Measurements from ENCODE around the gene LRRK1. TPM values are rescaled to one million over a fixed set of nuclear protein-coding genes. Genes with fewer than 3 reads are reported as not detected.
A peak's percentile ranks its signal among the peaks of the same experiment; 100 is the strongest.

LRRK1 gene
- polyA plus RNA-seq, 2 of the 4 experiments (the other 2 are of a cell fraction) = 12.2 to 17.7 TPM

DNA sequence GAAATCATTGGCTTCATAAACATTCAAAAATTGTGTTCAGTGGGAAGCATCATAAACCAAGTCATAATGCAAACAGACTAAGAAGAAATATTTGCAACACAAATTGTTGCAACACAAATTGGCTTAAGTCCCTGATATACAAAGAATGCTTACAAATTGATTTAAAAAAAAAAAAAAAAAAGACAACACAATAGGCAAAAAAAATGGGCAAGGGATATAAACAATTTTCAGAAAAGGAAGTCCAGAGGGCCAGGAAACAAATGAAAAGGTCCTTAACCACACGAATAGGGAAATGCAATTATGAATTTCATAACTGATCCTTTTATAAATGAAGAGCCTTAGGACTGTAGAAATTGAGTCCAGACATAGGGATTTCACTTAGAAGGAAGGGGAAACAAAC is 98.9 kb downstream of the LRRK1 start:
- ATAC-seq (no peak), DNase-seq (ENCODE audit: low read depth in 1 of 2, low spot score in 1 of 2) (no peak), FAIRE-seq (no peak)
- Histone ChIP-seq H3K4me3 (no peak overlapping the region), H3K27ac (no peak overlapping the region), H3K9me3 (no peaks in the 10 kb centered on the region), H3K4me1 (no peaks in the 10 kb centered on the region), H3K4me2 (no peak overlapping the region)
- TF ChIP-seq, protein P1, sequence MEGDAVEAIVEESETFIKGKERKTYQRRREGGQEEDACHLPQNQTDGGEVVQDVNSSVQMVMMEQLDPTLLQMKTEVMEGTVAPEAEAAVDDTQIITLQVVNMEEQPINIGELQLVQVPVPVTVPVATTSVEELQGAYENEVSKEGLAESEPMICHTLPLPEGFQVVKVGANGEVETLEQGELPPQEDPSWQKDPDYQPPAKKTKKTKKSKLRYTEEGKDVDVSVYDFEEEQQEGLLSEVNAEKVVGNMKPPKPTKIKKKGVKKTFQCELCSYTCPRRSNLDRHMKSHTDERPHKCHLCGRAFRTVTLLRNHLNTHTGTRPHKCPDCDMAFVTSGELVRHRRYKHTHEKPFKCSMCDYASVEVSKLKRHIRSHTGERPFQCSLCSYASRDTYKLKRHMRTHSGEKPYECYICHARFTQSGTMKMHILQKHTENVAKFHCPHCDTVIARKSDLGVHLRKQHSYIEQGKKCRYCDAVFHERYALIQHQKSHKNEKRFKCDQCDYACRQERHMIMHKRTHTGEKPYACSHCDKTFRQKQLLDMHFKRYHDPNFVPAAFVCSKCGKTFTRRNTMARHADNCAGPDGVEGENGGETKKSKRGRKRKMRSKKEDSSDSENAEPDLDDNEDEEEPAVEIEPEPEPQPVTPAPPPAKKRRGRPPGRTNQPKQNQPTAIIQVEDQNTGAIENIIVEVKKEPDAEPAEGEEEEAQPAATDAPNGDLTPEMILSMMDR (IDR thresholded peaks at IDR 0.05) = no peak
- TF ChIP-seq CEBPB (IDR thresholded peaks at IDR 0.05) = 0 out of 4 replicates have a peak, but pooled peaks of 1 of the 2 experiments have one; percentile 6
- POLR2A ChIA-PET = no interaction called here
- CTCF ChIA-PET = interaction anchor here (0.6 to 6.9 kb wide), 4 partner anchors 8 to 391 kb away, joined by 3 to 132 read pairs (median 4); no protein-coding TSS in a partner anchor
- 87% methylated on average over 1 of the region's 1 CpG for WGBS (ENCODE audit: missing lambda C conversion rate)

DNA sequence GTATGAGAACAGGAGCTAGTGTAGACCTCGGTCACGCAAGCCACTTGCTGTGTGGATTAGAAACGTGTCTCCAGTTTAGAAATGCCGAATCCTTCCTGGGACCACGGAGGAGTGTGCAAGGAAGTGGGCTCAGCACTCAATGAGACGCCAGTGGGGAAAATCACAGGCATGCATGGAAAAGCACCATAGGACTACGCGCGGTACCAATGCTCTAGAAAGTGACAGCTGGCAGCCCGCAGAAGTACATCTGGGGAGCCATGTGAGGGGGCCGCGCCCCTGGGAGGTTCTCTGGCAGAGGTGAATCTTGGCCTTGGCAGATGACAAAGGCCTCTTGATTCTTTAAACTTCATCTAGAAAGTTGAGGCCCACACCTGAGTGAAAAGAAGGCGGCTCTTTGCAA is 99.3 kb downstream of the LRRK1 start:
- ChIA-PET CTCF (interaction anchor here (0.6 to 6.9 kb wide), 11 partner anchors 9 to 391 kb away, joined by 3 to 132 read pairs (median 3); no protein-coding TSS in a partner anchor), POLR2A (no interaction called here)
- no peak overlapping the region for H3K27ac ChIP-seq
- no peak for ATAC-seq
- no peak overlapping the region for H3K4me3 ChIP-seq
- no peak overlapping the region for H3K4me2 ChIP-seq
- H3K9me3 ChIP-seq = no peaks in the 10 kb centered on the region
- DNase-seq (ENCODE audit: low read depth in 1 of 2, low spot score in 1 of 2) = no peak
- FAIRE-seq = no peak
- no peaks in the 10 kb centered on the region for H3K4me1 ChIP-seq
- WGBS (ENCODE audit: missing lambda C conversion rate) = 87% methylated on average over 13 of the region's 13 CpGs
- TF ChIP-seq ZFP36 (IDR thresholded peaks at IDR 0.05; ENCODE audit: borderline replicate concordance, partially characterized antibody) = no peak
- TF ChIP-seq, protein P2, sequence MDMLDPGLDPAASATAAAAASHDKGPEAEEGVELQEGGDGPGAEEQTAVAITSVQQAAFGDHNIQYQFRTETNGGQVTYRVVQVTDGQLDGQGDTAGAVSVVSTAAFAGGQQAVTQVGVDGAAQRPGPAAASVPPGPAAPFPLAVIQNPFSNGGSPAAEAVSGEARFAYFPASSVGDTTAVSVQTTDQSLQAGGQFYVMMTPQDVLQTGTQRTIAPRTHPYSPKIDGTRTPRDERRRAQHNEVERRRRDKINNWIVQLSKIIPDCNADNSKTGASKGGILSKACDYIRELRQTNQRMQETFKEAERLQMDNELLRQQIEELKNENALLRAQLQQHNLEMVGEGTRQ (IDR thresholded peaks at IDR 0.05) = no peak
- TF ChIP-seq NFE2L2 (conservative IDR thresholded peaks at IDR 0.05; ENCODE audit: low read length) = no peak
- TF ChIP-seq ZNF302 (CRISPR knock-in tag; IDR thresholded peaks at IDR 0.05) = no peak

DNA sequence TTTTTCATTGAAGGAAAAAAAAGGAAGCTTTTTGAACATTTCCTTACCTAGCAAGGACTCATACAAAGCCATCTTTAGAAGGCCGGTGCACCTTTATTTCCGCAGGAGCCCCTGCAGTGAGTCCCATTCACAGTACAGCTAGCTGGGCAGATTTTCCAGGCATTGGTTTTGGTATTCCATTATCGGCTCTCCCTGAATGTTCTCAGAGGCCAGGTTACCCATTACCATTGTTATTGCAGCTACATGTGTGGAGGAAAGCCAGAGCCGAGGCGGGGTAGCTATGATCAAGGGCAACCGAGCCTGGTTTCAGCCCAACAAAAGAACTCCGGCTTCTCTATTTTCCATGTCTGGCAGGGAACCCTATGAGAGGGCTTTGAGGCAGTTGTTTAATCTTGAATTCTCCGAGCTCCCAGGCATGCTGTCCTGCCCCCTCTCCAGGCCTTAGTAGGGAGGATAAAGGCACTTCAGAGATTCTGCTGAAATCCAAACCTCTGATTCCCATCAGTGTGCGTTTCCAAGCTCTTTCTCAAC is 100.3 kb downstream of the LRRK1 start:
- no peaks in the 10 kb centered on the region for H3K9me3 ChIP-seq
- no peak overlapping the region for H3K27ac ChIP-seq
- ChIA-PET POLR2A (no interaction called here), CTCF (interaction anchor here (1.0 to 6.9 kb wide), 11 partner anchors 10 to 333 kb away, joined by 3 to 132 read pairs (median 3); no protein-coding TSS in a partner anchor)
- no peaks in the 10 kb centered on the region for H3K4me1 ChIP-seq
- DNase-seq (ENCODE audit: low read depth in 1 of 2, low spot score in 1 of 2) = no peak
- 90% methylated on average over 9 of the region's 9 CpGs for whole genome bisulfite sequencing (ENCODE audit: missing lambda C conversion rate)
- H3K4me2 ChIP-seq = no peak overlapping the region
- no peak for ATAC-seq
- H3K4me3 ChIP-seq = no peak overlapping the region
- no peak for TF ChIP-seq KDM5A (IDR thresholded peaks at IDR 0.05)
- no peak for TF ChIP-seq ZSCAN20 (CRISPR knock-in tag; IDR thresholded peaks at IDR 0.05)
- TF ChIP-seq GATA3 (IDR thresholded peaks at IDR 0.05; ENCODE audit: borderline replicate concordance) = no peak
- TF ChIP-seq RARB (CRISPR knock-in tag; IDR thresholded peaks at IDR 0.05) = no peak
- no peak for TF ChIP-seq HOXB5 (CRISPR knock-in tag; IDR thresholded peaks at IDR 0.05)
- no peak for TF ChIP-seq ESRRA (IDR thresholded peaks at IDR 0.05; ENCODE audit: borderline replicate concordance, low read length)
- TF ChIP-seq CHD4 (IDR thresholded peaks at IDR 0.05; ENCODE audit: borderline replicate concordance) = no peak
- FAIRE-seq = no peak

DNA sequence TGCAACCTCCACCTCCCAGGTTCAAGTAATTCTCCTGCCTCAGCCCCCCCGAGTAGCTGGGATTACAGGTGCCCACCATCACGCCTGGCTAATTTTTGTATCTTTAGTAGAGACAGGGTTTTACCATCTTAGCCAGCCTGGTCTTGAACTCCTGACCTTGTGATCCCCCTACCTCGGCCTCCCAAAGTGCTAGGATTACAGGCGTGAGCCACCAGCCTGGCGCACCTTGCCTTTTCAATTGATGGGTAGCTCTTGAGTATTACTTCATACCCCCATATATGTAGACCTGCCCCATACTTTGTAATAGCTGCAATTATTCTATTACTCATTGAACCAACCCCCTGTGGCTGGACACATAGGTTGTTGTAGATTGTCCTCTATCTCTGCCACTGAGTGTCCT is 101.3 kb downstream of the LRRK1 start:
- Histone ChIP-seq H3K4me2 (no peak overlapping the region), H3K4me3 (no peak overlapping the region), H3K9me3 (no peaks in the 10 kb centered on the region), H3K27ac (no peak overlapping the region), H3K4me1 (no peaks in the 10 kb centered on the region)
- FAIRE-seq (no peak), DNase-seq (ENCODE audit: low read depth in 1 of 2, low spot score in 1 of 2) (no peak), ATAC-seq (no peak)
- ChIA-PET CTCF (interaction anchor here (0.7 to 6.9 kb wide), 7 partner anchors 10 to 237 kb away, joined by 3 to 132 read pairs (median 5); no protein-coding TSS in a partner anchor), POLR2A (no interaction called here)
- TF ChIP-seq FOSB (CRISPR knock-in tag; IDR thresholded peaks at IDR 0.05) (no peak), BHLHE40 (IDR thresholded peaks at IDR 0.05; ENCODE audit: low read depth, low read length) (no peak), POLR2AphosphoS2 (conservative IDR thresholded peaks at IDR 0.05; ENCODE audit: low read length) (no peak)
- TF ChIP-seq, protein P3, sequence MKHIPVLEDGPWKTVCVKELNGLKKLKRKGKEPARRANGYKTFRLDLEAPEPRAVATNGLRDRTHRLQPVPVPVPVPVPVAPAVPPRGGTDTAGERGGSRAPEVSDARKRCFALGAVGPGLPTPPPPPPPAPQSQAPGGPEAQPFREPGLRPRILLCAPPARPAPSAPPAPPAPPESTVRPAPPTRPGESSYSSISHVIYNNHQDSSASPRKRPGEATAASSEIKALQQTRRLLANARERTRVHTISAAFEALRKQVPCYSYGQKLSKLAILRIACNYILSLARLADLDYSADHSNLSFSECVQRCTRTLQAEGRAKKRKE (CRISPR knock-in tag; IDR thresholded peaks at IDR 0.05; ENCODE audit: low read depth) = no peak
- TF ChIP-seq, protein P4, sequence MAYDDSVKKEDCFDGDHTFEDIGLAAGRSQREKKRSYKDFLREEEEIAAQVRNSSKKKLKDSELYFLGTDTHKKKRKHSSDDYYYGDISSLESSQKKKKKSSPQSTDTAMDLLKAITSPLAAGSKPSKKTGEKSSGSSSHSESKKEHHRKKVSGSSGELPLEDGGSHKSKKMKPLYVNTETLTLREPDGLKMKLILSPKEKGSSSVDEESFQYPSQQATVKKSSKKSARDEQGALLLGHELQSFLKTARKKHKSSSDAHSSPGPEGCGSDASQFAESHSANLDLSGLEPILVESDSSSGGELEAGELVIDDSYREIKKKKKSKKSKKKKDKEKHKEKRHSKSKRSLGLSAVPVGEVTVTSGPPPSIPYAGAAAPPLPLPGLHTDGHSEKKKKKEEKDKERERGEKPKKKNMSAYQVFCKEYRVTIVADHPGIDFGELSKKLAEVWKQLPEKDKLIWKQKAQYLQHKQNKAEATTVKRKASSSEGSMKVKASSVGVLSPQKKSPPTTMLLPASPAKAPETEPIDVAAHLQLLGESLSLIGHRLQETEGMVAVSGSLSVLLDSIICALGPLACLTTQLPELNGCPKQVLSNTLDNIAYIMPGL (CRISPR knock-in tag; IDR thresholded peaks at IDR 0.05; ENCODE audit: borderline replicate concordance) = no peak
- WGBS (ENCODE audit: missing lambda C conversion rate) = 98% methylated on average over 5 of the region's 5 CpGs

All from A549 (cell line).